GM12875 (cell line): Measurements from ENCODE around the gene APLF.

Source experiments
- H3K4me3 ChIP-seq: one replicate; pipeline ENCODE4 v1.5.1; 2011; ENCODE audit warnings: low read depth, low read length, control low read depth
- CTCF ChIP-seq: IDR thresholded peaks from 2 replicates; pipeline ENCODE4 v1.5.1; 2011; ENCODE audit warnings: low read depth, mild to moderate bottlenecking, control low read depth, inconsistent platforms, low read length, moderate library complexity, borderline replicate concordance; ENCODE audit not compliant: insufficient read depth

Gene APLF

GRCh38 chr2:68604077-68604476 is 136.7 kb downstream of the APLF start:
- no peak for TF ChIP-seq CTCF
- H3K4me3 ChIP-seq: no peak overlapping the region

GRCh38 chr2:68605939-68606338 is 138.6 kb downstream of the APLF start:
- no peak overlapping the region for H3K4me3 ChIP-seq
- TF ChIP-seq CTCF: no peak

GRCh38 chr2:68606759-68607158 is 139.4 kb downstream of the APLF start:
- no peak overlapping the region for H3K4me3 ChIP-seq
- no peak for TF ChIP-seq CTCF

- H3K4me3 ChIP-seq: no peak overlapping the region
- TF ChIP-seq CTCF: no peak
Observed at GRCh38 chr2:68607837-68608236, 140.5 kb downstream of the APLF start.

- TF ChIP-seq CTCF: no peak
- no peak overlapping the region for H3K4me3 ChIP-seq
Observed at GRCh38 chr2:68612765-68613519, 145.6 kb downstream of the APLF start.

- H3K4me3 ChIP-seq: no peak overlapping the region
- no peak for TF ChIP-seq CTCF
Observed at GRCh38 chr2:68620772-68621171, 153.4 kb downstream of the APLF start.

GRCh38 chr2:68623820-68624219 is 156.4 kb downstream of the APLF start:
- TF ChIP-seq CTCF: no peak

More at GRCh38 chr2:68623820-68624219, 156.4 kb downstream of the APLF start:
- H3K4me3 ChIP-seq: no peak overlapping the region
